HepG2 (cell line): ENCODE data around the gene TRH. TPM values are rescaled to one million over a fixed set of nuclear protein-coding genes. Genes with fewer than 3 reads are reported as not detected.
A peak's percentile ranks its signal among the peaks of the same experiment; 100 is the strongest.

ENCODE experiments used
- BCLAF1 ChIP-seq: fragments of 450-650 bp; IDR thresholded peaks from 2 replicates; pipeline ENCODE4 v1.6.1; 2017; ENCODE audit warnings: mild to moderate bottlenecking
- CREM ChIP-seq, 2 experiments: sonication (generic) in 1 of 2; formaldehyde crosslinking in 1 of 2; IDR thresholded peaks; 2 replicates each; pipeline versions ENCODE4 v1.4.0 to v1.6.1; 2016 to 2020; ENCODE audit warnings: antibody characterized with exemption in 1 of 2, mild to moderate bottlenecking in 1 of 2, missing genetic modification reagents in 1 of 2
- FLYWCH1 ChIP-seq: sonication (generic); formaldehyde crosslinking; IDR thresholded peaks from 2 replicates; pipeline ENCODE4 v1.8.1; 2023; ENCODE audit warnings: mild to moderate bottlenecking, missing genetic modification reagents
- FOXM1 ChIP-seq: sonication (generic); formaldehyde crosslinking; IDR thresholded peaks from 2 replicates; pipeline ENCODE4 v1.5.0; 2020; ENCODE audit warnings: missing genetic modification reagents
- GFI1 ChIP-seq: sonication (generic); formaldehyde crosslinking; IDR thresholded peaks from 2 replicates; pipeline ENCODE4 v1.5.0; 2020; ENCODE audit warnings: missing genetic modification reagents, mild to moderate bottlenecking, borderline replicate concordance
- IRF9 ChIP-seq: sonication (generic); formaldehyde crosslinking; IDR thresholded peaks from 2 replicates; pipeline ENCODE4 v1.8.0; 2022; ENCODE audit warnings: missing genetic modification reagents, mild to moderate bottlenecking, borderline replicate concordance
- JUNB ChIP-seq: sonication (generic); formaldehyde crosslinking; IDR thresholded peaks from 2 replicates; pipeline ENCODE4 v1.8.0; 2022; ENCODE audit warnings: missing genetic modification reagents, mild to moderate bottlenecking, borderline replicate concordance
- MED8 ChIP-seq: sonication (generic); formaldehyde crosslinking; IDR thresholded peaks from 2 replicates; pipeline ENCODE4 v1.8.1; 2023; ENCODE audit warnings: mild to moderate bottlenecking, missing genetic modification reagents; ENCODE audit not compliant: insufficient replicate concordance
- POLR2AphosphoS5 ChIP-seq: IDR thresholded peaks from 2 replicates; pipeline ENCODE4 v1.6.1; 2012; ENCODE audit warnings: low read depth, low read length
- RNF2 ChIP-seq: fragments of 450-650 bp; conservative IDR thresholded peaks from 2 replicates; pipeline ENCODE4 v1.6.1; 2016; ENCODE audit warnings: low read depth
- SCMH1 ChIP-seq: sonication (generic); formaldehyde crosslinking; IDR thresholded peaks from 2 replicates; pipeline ENCODE4 v1.9.0; 2021; ENCODE audit warnings: missing genetic modification reagents, mild to moderate bottlenecking, borderline replicate concordance
- TFAP4 ChIP-seq: sonication (generic); IDR thresholded peaks from 2 replicates; pipeline ENCODE4 v1.6.1; 2016; ENCODE audit warnings: low read depth, borderline replicate concordance
- U2AF1 ChIP-seq: fragments of 200-400 bp; formaldehyde crosslinking; optimal IDR thresholded peaks from 2 replicates; pipeline ENCODE3; 2017; ENCODE audit warnings: mild to moderate bottlenecking, low read depth, low read length
- UBTF ChIP-seq: sonication (generic); formaldehyde crosslinking; IDR thresholded peaks from 2 replicates; pipeline ENCODE4 v1.4.0; 2020; ENCODE audit warnings: mild to moderate bottlenecking, missing genetic modification reagents
- ZMYM4 ChIP-seq: sonication (generic); formaldehyde crosslinking; IDR thresholded peaks from 2 replicates; pipeline ENCODE4 v1.8.1; 2023; ENCODE audit warnings: mild to moderate bottlenecking, missing genetic modification reagents
- ZNF567 ChIP-seq: sonication (generic); formaldehyde crosslinking; IDR thresholded peaks from 2 replicates; pipeline ENCODE4 v1.8.1; 2023; ENCODE audit warnings: mild to moderate bottlenecking, missing genetic modification reagents, borderline replicate concordance
- ZNF616 ChIP-seq: sonication (generic); formaldehyde crosslinking; IDR thresholded peaks from 2 replicates; pipeline ENCODE4 v1.5.0; 2020; ENCODE audit warnings: low read depth, mild to moderate bottlenecking, missing genetic modification reagents
- ZNF7 ChIP-seq: IDR thresholded peaks from 2 replicates; pipeline ENCODE4 v1.6.1; 2016; ENCODE audit warnings: missing biosample characterization, missing genetic modification reagents
- ZNF790 ChIP-seq: sonication (generic); formaldehyde crosslinking; IDR thresholded peaks from 2 replicates; pipeline ENCODE4 v1.8.0; 2022; ENCODE audit warnings: missing genetic modification reagents, mild to moderate bottlenecking, borderline replicate concordance
- polyA plus RNA-seq, 8 experiments: library from polyadenylated mRNA; depleted of rRNA in 3 of 8; stranded (reverse) in 7 of 8; unstranded in 1 of 8; fragments of >200 nt; fragmentation: Illumina TruSeq in 4 of 8; extraction: Trizol in 4 of 8; gene quantifications; 2 replicates each; pipeline versions ENCODE4 v1.2.1 to v1.2.3, GENCODE V29; 2011 to 2016; ENCODE audit warnings: low read depth in 4 of 8, missing spikeins in 1 of 8, mixed read lengths in 1 of 8; ENCODE audit not compliant: insufficient read depth in 1 of 8
- total RNA-seq, 5 experiments: library from RNA; depleted of rRNA; stranded (reverse); fragments of >200 nt; fragmentation: Illumina TruSeq; extraction: Trizol; gene quantifications; 2 replicates each; pipeline ENCODE4 v1.2.3, GENCODE V29; 2016; ENCODE audit warnings: low read depth in 1 of 5

TRH gene
- total and polyA plus RNA-seq, 2 of the 13 experiments (the other 11 are each of a cell fraction or from before 2014, with no cell fraction given): not detected

- TF ChIP-seq ZNF616 (CRISPR knock-in tag) (no peak), MED8 (CRISPR knock-in tag) (no peak), TFAP4 (peak; percentile 72; the same call in 1 of the 2 replicates), ZMYM4 (CRISPR knock-in tag) (peak; percentile 67), RNF2 (peak; percentile 70; the same call in 1 of the 2 replicates), IRF9 (CRISPR knock-in tag) (no peak), FLYWCH1 (no peak), POLR2AphosphoS5 (0 out of 2 replicates have a peak, but pooled peaks have one; percentile 37), UBTF (CRISPR knock-in tag) (no peak), FOXM1 (CRISPR knock-in tag) (no peak), CREM (IDR thresholded peaks at IDR 0.05) (no peak), CREM (CRISPR knock-in tag; IDR thresholded peaks at IDR 0.05) (no peak), SCMH1 (CRISPR knock-in tag) (no peak), ZNF567 (CRISPR knock-in tag) (no peak), GFI1 (CRISPR knock-in tag) (peak; percentile 28; the same call in 1 of the 2 replicates), U2AF1 (no peak), BCLAF1 (no peak), ZNF7 (CRISPR knock-in tag) (no peak), ZNF790 (no peak), JUNB (CRISPR knock-in tag) (no peak)
These were observed 37.8 kb upstream of the TRH start (continued) for GRCh38 chr3:129936757-129937156.
